HG02642 (cell line): Measurements from ENCODE around the gene LPIN1.

ENCODE experiments used
- ATAC-seq: cut with Tn5 transposase; IDR thresholded peaks from one replicate; pipeline ENCODE4 v1.9.1; 2021; ENCODE audit warnings: mild to moderate bottlenecking; ENCODE audit not compliant: unreplicated experiment, poor library complexity

LPIN1 gene

GRCh38 chr2:11875481-11875880 is 129.0 kb downstream of the LPIN1 start:
- ATAC-seq = no peak

- no peak for ATAC-seq
These were observed 130.0 kb downstream of the LPIN1 start for GRCh38 chr2:11876436-11876835.

- ATAC-seq = no peak
These were observed 130.5 kb downstream of the LPIN1 start for GRCh38 chr2:11876889-11877288.
